ENCODE data around the gene LHFPL6.

Gene LHFPL6

GRCh38 chr13:39297023-39297422, 306.0 kb downstream of the LHFPL6 start:
- no peak for DNase-seq

- DNase-seq: no peak
Measured at GRCh38 chr13:39296193-39296592, 306.8 kb downstream of the LHFPL6 start.

Data from SIG-M5 (cell line).